PC-3 (cell line): ENCODE measurements around the gene RIMOC1.

Source experiments
- EZH2 ChIP-seq: fragments of 300-600 bp; sonication (generic); IDR thresholded peaks from one replicate; pipeline ENCODE4 v1.6.1; 2017; ENCODE audit warnings: antibody characterized with exemption, mild to moderate bottlenecking, low read length; ENCODE audit not compliant: unreplicated experiment
- TF ChIP-seq, protein P1 (sequence below): fragments of 300-600 bp; sonication (generic); conservative IDR thresholded peaks from 2 replicates; pipeline ENCODE4 v1.5.1; 2017; ENCODE audit warnings: antibody characterized with exemption, low read depth, mild to moderate bottlenecking, low read length

DNA sequence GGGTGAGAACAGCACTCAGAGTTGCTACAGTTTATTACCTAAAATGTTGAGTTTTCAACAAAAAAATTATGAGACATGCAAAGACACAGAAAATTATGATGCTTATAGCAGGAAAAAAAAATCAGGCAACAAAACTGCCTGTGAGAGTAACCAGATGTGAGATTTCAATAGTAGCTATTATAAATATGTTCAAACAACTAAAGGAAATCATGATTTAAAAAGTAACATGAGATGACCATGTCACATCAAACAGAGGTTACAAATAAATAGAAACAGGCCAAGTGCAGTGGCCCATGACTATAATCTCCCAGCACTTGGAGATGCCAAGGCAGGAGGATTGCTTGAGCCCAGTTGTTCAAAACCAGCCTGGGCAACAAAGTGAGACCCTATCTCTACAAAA, 12.1 kb upstream of the RIMOC1 start:
- TF ChIP-seq, protein P1, sequence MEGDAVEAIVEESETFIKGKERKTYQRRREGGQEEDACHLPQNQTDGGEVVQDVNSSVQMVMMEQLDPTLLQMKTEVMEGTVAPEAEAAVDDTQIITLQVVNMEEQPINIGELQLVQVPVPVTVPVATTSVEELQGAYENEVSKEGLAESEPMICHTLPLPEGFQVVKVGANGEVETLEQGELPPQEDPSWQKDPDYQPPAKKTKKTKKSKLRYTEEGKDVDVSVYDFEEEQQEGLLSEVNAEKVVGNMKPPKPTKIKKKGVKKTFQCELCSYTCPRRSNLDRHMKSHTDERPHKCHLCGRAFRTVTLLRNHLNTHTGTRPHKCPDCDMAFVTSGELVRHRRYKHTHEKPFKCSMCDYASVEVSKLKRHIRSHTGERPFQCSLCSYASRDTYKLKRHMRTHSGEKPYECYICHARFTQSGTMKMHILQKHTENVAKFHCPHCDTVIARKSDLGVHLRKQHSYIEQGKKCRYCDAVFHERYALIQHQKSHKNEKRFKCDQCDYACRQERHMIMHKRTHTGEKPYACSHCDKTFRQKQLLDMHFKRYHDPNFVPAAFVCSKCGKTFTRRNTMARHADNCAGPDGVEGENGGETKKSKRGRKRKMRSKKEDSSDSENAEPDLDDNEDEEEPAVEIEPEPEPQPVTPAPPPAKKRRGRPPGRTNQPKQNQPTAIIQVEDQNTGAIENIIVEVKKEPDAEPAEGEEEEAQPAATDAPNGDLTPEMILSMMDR: no peak
- no peak for TF ChIP-seq EZH2
